ENCODE measurements around the gene ANO4.
A peak's percentile ranks its signal among the peaks of the same experiment; 100 is the strongest.

Gene ANO4

DNA sequence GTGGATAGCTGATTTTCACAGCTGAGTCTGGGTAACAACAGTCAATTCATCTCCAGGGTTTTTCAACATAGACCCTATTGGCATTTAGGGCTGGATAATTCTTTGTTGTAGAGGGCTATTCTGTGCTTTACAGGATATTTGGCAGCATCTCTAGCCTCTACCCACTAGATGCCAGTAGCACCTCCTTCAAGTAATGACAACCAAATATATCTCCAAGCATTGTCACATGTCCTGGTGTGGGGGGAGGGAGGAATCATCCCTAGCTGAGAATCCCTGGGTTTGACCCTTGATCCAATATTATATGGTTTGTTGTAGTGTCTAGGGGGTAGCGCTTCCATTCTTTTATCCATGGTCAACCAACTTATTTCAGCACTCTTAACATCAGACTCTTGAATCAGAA is 157.2 kb downstream of the ANO4 start:
- no peak overlapping the region for H3K27ac ChIP-seq (ENCODE audit: low read depth, low read length)
- no CpG with 5 or more reads among the region's 1 CpG for WGBS
- H3K4me1 ChIP-seq (ENCODE audit: insufficient read depth, low read length) = peaks cover 43% of the 10 kb centered on the region
- no peaks in the 10 kb centered on the region for H3K36me3 ChIP-seq (ENCODE audit: insufficient read depth, low read length)
- H3K9ac ChIP-seq (ENCODE audit: low read depth, low read length) = no peak overlapping the region
- no peaks in the 10 kb centered on the region for H3K27me3 ChIP-seq (ENCODE audit: insufficient read depth, low read length)
- H3K4me3 ChIP-seq (ENCODE audit: low read length) = no peak overlapping the region
- no peaks in the 10 kb centered on the region for H3K9me3 ChIP-seq (ENCODE audit: insufficient read depth, low read depth, low read length)

DNA sequence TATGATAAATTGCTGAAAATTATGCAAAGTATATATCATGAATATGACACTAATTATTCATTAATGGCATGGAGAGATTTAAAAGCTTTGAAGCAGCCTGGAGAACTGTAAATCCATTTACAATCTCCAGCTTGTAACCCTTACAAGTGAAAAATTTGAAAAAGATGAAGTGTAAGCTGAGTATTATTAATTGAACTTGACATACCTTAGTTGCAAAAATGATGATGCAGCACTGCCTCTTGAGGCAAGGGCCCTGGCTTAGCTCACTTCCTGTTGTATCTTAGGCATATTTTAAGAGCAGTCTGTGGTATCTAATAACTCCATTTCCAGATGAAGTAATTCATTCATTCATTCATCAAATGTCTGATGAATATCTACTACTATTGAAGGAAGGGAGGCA is 158.6 kb downstream of the ANO4 start:
- Histone ChIP-seq H3K9ac (ENCODE audit: low read depth, low read length) (no peak overlapping the region), H3K9me3 (ENCODE audit: insufficient read depth, low read depth, low read length) (no peaks in the 10 kb centered on the region), H3K27me3 (ENCODE audit: insufficient read depth, low read length) (no peaks in the 10 kb centered on the region), H3K36me3 (ENCODE audit: insufficient read depth, low read length) (no peaks in the 10 kb centered on the region), H3K4me3 (ENCODE audit: low read length) (no peak overlapping the region), H3K4me1 (ENCODE audit: insufficient read depth, low read length) (peaks cover 43% of the 10 kb centered on the region), H3K27ac (ENCODE audit: low read depth, low read length) (peak overlapping the region; percentile 80)

DNA sequence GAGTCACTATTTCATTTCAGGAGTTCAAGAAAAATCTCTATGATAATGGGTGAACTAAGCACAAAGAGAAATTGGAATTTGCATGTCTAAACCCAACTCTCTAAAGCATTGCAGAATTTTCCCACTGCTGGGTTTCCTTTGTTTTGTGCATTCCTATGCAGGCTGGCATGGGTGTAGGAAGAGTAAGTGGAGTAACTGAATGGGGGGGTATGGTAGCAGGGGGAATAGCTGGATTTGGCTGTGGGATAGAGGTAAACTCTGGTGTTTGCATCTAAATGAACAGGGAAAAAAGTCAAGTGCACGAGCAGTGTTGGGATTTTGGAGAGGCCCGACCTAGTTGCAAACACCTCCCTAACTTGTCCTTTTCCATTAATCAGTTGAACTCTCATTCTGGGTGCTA is 159.1 kb downstream of the ANO4 start:
- Histone ChIP-seq H3K27me3 (ENCODE audit: insufficient read depth, low read length) (no peaks in the 10 kb centered on the region), H3K4me1 (ENCODE audit: insufficient read depth, low read length) (peaks cover 43% of the 10 kb centered on the region), H3K36me3 (ENCODE audit: insufficient read depth, low read length) (no peaks in the 10 kb centered on the region), H3K9me3 (ENCODE audit: insufficient read depth, low read depth, low read length) (no peaks in the 10 kb centered on the region), H3K4me3 (ENCODE audit: low read length) (no peak overlapping the region), H3K9ac (ENCODE audit: low read depth, low read length) (peak overlapping the region; percentile 40; the same call in 1 of the 2 replicates), H3K27ac (ENCODE audit: low read depth, low read length) (peak overlapping the region; percentile 84; the same call in 1 of the 2 replicates)
- 29% methylated on average over 2 of the region's 2 CpGs for WGBS

- H3K36me3 ChIP-seq (ENCODE audit: insufficient read depth, low read length) = no peaks in the 10 kb centered on the region
- no peaks in the 10 kb centered on the region for H3K27me3 ChIP-seq (ENCODE audit: insufficient read depth, low read length)
- H3K9ac ChIP-seq (ENCODE audit: low read depth, low read length) = peak overlapping the region; percentile 40; the same call in 1 of the 2 replicates
- H3K27ac ChIP-seq (ENCODE audit: low read depth, low read length) = peak overlapping the region; percentile 84
- peaks cover 43% of the 10 kb centered on the region for H3K4me1 ChIP-seq (ENCODE audit: insufficient read depth, low read length)
- H3K4me3 ChIP-seq (ENCODE audit: low read length) = no peak overlapping the region
- 90% methylated on average over 3 of the region's 3 CpGs for WGBS
- no peaks in the 10 kb centered on the region for H3K9me3 ChIP-seq (ENCODE audit: insufficient read depth, low read depth, low read length)
Observed at GRCh38 chr12:100954118-100954517, 159.5 kb downstream of the ANO4 start.

GRCh38 chr12:100955139-100955538 is 160.6 kb downstream of the ANO4 start:
- peak overlapping the region; percentile 84 for H3K27ac ChIP-seq (ENCODE audit: low read depth, low read length)
- H3K4me1 ChIP-seq (ENCODE audit: insufficient read depth, low read length) = peaks cover 43% of the 10 kb centered on the region
- no peaks in the 10 kb centered on the region for H3K9me3 ChIP-seq (ENCODE audit: insufficient read depth, low read depth, low read length)
- no peaks in the 10 kb centered on the region for H3K27me3 ChIP-seq (ENCODE audit: insufficient read depth, low read length)
- H3K4me3 ChIP-seq (ENCODE audit: low read length) = no peak overlapping the region
- no peak overlapping the region for H3K9ac ChIP-seq (ENCODE audit: low read depth, low read length)
- 55% methylated on average over 4 of the region's 4 CpGs for WGBS
- H3K36me3 ChIP-seq (ENCODE audit: insufficient read depth, low read length) = no peaks in the 10 kb centered on the region

DNA sequence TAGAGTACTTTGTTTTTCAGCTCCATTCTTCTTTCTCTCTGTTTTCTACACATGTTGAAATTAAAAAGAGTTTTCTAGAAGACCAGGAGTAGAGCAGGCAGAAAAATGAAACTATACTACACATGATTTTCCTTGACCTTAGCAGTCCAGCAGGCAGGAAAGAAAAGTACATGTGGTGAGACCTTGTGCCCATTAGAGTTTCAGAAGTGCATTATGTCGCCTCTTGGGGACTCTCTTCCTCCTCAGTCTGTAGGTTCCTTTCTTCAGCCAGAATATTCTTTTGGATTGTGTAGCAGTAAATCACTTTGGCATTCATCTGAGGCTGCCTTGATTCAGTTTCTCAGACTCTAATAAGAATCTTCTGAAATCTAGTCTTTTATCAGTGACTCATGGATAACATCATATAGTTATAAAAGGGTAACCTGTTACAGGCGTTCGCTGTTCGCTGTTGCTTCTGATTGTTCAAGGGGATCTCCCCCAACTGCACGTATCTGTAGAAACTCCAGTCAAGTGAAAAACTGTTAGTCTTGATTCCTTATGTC is 161.8 kb downstream of the ANO4 start:
- Histone ChIP-seq H3K36me3 (ENCODE audit: insufficient read depth, low read length) (no peaks in the 10 kb centered on the region), H3K27me3 (ENCODE audit: insufficient read depth, low read length) (no peaks in the 10 kb centered on the region), H3K9ac (ENCODE audit: low read depth, low read length) (no peak overlapping the region), H3K4me3 (ENCODE audit: low read length) (no peak overlapping the region), H3K4me1 (ENCODE audit: insufficient read depth, low read length) (peaks cover 43% of the 10 kb centered on the region), H3K27ac (ENCODE audit: low read depth, low read length) (no peak overlapping the region), H3K9me3 (ENCODE audit: insufficient read depth, low read depth, low read length) (no peaks in the 10 kb centered on the region)
- WGBS = 100% methylated on average over 5 of the region's 5 CpGs

DNA sequence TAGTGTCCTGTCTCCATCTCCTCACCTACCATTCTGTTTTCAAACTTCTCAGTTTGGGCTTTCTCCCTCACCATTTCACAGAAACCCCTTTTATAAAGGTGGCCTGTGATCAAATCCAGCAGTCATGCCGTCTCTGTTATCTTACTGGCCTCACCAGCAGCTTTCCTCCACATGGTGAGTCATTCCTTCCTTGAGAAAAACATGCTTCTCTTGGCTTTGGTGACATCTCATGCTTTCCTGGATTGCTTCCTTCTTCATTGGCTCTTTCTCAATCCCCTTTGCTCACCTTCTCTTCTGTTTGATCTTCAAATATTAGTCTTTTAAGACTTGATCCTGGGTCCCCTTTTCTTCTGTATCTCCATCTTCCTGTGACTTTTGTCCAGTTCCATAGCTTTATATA is 164.9 kb downstream of the ANO4 start:
- 88% methylated on average over 1 of the region's 1 CpG for WGBS
- H3K27ac ChIP-seq (ENCODE audit: low read depth, low read length) = no peak overlapping the region

GRCh38 chr12:100962086-100962712 is 167.6 kb downstream of the ANO4 start:
- Histone ChIP-seq H3K27ac (ENCODE audit: low read depth, low read length) (no peak overlapping the region), H3K9ac (ENCODE audit: low read depth, low read length) (no peak overlapping the region), H3K9me3 (ENCODE audit: insufficient read depth, low read depth, low read length) (no peaks in the 10 kb centered on the region), H3K36me3 (ENCODE audit: insufficient read depth, low read length) (no peaks in the 10 kb centered on the region), H3K27me3 (ENCODE audit: insufficient read depth, low read length) (no peaks in the 10 kb centered on the region), H3K4me1 (ENCODE audit: insufficient read depth, low read length) (peaks cover 12% of the 10 kb centered on the region), H3K4me3 (ENCODE audit: low read length) (no peak overlapping the region)
- WGBS = 98% methylated on average over 5 of the region's 5 CpGs

More for the DNA sequence above, 164.9 kb downstream of the ANO4 start:
- Histone ChIP-seq H3K9ac (ENCODE audit: low read depth, low read length) (no peak overlapping the region), H3K27me3 (ENCODE audit: insufficient read depth, low read length) (no peaks in the 10 kb centered on the region), H3K36me3 (ENCODE audit: insufficient read depth, low read length) (no peaks in the 10 kb centered on the region), H3K9me3 (ENCODE audit: insufficient read depth, low read depth, low read length) (no peaks in the 10 kb centered on the region), H3K4me3 (ENCODE audit: low read length) (no peak overlapping the region), H3K4me1 (ENCODE audit: insufficient read depth, low read length) (peaks cover 30% of the 10 kb centered on the region)

DNA sequence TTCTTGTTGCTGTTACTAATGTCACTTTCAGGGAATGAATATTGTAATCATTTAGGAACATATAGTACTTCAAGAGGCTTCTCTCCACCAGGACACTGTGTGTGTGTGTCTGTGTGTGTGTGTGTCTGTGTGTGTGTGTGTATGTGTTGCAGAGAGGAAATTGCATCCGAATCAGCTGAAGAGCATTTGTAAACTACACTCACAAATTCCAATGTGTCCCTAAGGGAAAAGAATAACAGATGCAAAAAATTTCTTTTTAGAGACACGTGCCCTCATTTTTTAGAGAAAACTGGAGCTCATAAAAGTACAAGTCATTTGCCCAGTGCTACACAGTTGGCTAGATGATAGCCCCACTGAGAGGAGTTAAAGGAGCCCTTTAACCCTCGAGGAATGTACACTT is 168.8 kb downstream of the ANO4 start:
- Histone ChIP-seq H3K36me3 (ENCODE audit: insufficient read depth, low read length) (no peaks in the 10 kb centered on the region), H3K4me3 (ENCODE audit: low read length) (no peak overlapping the region), H3K9me3 (ENCODE audit: insufficient read depth, low read depth, low read length) (no peaks in the 10 kb centered on the region), H3K27ac (ENCODE audit: low read depth, low read length) (no peak overlapping the region), H3K27me3 (ENCODE audit: insufficient read depth, low read length) (no peaks in the 10 kb centered on the region), H3K4me1 (ENCODE audit: insufficient read depth, low read length) (peaks cover 12% of the 10 kb centered on the region), H3K9ac (ENCODE audit: low read depth, low read length) (no peak overlapping the region)
- 92% methylated on average over 3 of the region's 3 CpGs for WGBS

GRCh38 chr12:100964028-100964427 is 169.5 kb downstream of the ANO4 start:
- no peak overlapping the region for H3K9ac ChIP-seq (ENCODE audit: low read depth, low read length)

DNA sequence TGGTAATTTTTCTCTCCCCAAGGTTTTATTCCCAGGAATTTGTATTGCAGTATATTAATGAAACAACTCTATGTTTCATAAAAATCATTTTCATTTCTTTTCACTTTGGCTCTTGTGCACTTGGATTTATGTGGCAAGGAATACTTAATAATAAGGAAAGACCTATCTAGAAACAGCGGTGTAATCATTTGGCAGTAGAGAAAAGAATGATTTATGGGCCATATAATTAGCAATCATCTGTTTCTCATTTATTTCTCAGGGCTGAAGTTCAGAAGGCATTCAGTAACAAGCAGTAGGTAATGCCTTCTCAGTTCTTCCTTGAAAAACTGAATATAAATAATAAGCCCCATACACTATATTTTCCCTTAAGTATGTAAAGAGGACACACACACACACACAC is 172.6 kb downstream of the ANO4 start:
- Histone ChIP-seq H3K9ac (ENCODE audit: low read depth, low read length) (no peak overlapping the region), H3K9me3 (ENCODE audit: insufficient read depth, low read depth, low read length) (no peaks in the 10 kb centered on the region), H3K4me1 (ENCODE audit: insufficient read depth, low read length) (peaks cover 17% of the 10 kb centered on the region), H3K27ac (ENCODE audit: low read depth, low read length) (no peak overlapping the region), H3K27me3 (ENCODE audit: insufficient read depth, low read length) (no peaks in the 10 kb centered on the region), H3K36me3 (ENCODE audit: insufficient read depth, low read length) (no peaks in the 10 kb centered on the region), H3K4me3 (ENCODE audit: low read length) (no peak overlapping the region)
- WGBS = 83% methylated on average over 1 of the region's 1 CpG

More at GRCh38 chr12:100964028-100964427, 169.5 kb downstream of the ANO4 start:
- peaks cover 12% of the 10 kb centered on the region for H3K4me1 ChIP-seq (ENCODE audit: insufficient read depth, low read length)
- no peaks in the 10 kb centered on the region for H3K27me3 ChIP-seq (ENCODE audit: insufficient read depth, low read length)
- H3K36me3 ChIP-seq (ENCODE audit: insufficient read depth, low read length) = no peaks in the 10 kb centered on the region
- H3K4me3 ChIP-seq (ENCODE audit: low read length) = no peak overlapping the region
- WGBS = 25% methylated on average over 2 of the region's 2 CpGs
- H3K9me3 ChIP-seq (ENCODE audit: insufficient read depth, low read depth, low read length) = no peaks in the 10 kb centered on the region
- H3K27ac ChIP-seq (ENCODE audit: low read depth, low read length) = no peak overlapping the region
